ENCODE results near the gene ACVR2A. TPM values are rescaled to one million over a fixed set of nuclear protein-coding genes. Genes with fewer than 3 reads are reported as not detected.

The ACVR2A gene
- total RNA-seq, 4 donors from 2014 or later = 29.2 to 41.3 (median 39.2) TPM

GRCh38 chr2:147924647-147925046 is 79.8 kb downstream of the ACVR2A start:
- DNase-seq = no peak
- no peaks in the 10 kb centered on the region for H3K27me3 ChIP-seq
- no peak overlapping the region for H3K4me3 ChIP-seq
- H3K4me1 ChIP-seq = no peaks in the 10 kb centered on the region
- H3K36me3 ChIP-seq = peaks cover 0 to 26% (median 0%) of the 10 kb centered on the region in 3 donors
- H3K27ac ChIP-seq = no peak overlapping the region
- no peak for TF ChIP-seq CTCF (IDR thresholded peaks at IDR 0.05)
- no peak for TF ChIP-seq POLR2A (IDR thresholded peaks at IDR 0.05)
- H3K9me3 ChIP-seq = no peaks in the 10 kb centered on the region

- H3K27ac ChIP-seq = no peak overlapping the region
- TF ChIP-seq POLR2A (IDR thresholded peaks at IDR 0.05) (no peak), CTCF (IDR thresholded peaks at IDR 0.05) (no peak)
- no peaks in the 10 kb centered on the region for H3K4me1 ChIP-seq
- peaks cover 0 to 28% (median 0%) of the 10 kb centered on the region in 3 donors for H3K36me3 ChIP-seq
- no peaks in the 10 kb centered on the region for H3K9me3 ChIP-seq
- DNase-seq = no peak
- no peak overlapping the region for H3K4me3 ChIP-seq
- H3K27me3 ChIP-seq = no peaks in the 10 kb centered on the region
Observed at GRCh38 chr2:147925886-147926285, 81.1 kb downstream of the ACVR2A start.

- H3K36me3 ChIP-seq = peaks cover 0 to 17% (median 0%) of the 10 kb centered on the region in 3 donors
- H3K4me3 ChIP-seq = no peak overlapping the region
- TF ChIP-seq POLR2A (IDR thresholded peaks at IDR 0.05) (no peak), CTCF (IDR thresholded peaks at IDR 0.05) (no peak)
- H3K27me3 ChIP-seq = no peaks in the 10 kb centered on the region
- no peak overlapping the region for H3K27ac ChIP-seq
- no peak for DNase-seq
- H3K9me3 ChIP-seq = no peaks in the 10 kb centered on the region
- no peaks in the 10 kb centered on the region for H3K4me1 ChIP-seq
Observed at GRCh38 chr2:147927053-147927588, 82.3 kb downstream of the ACVR2A start.

GRCh38 chr2:147933931-147934330 is 89.1 kb downstream of the ACVR2A start:
- Histone ChIP-seq H3K4me1 (no peaks in the 10 kb centered on the region), H3K27ac (no peak overlapping the region), H3K27me3 (no peaks in the 10 kb centered on the region), H3K36me3 (peaks cover 0 to 49% (median 0%) of the 10 kb centered on the region in 3 donors), H3K4me3 (no peak overlapping the region), H3K9me3 (no peaks in the 10 kb centered on the region)
- DNase-seq = no peak
- TF ChIP-seq CTCF (IDR thresholded peaks at IDR 0.05) (no peak), POLR2A (IDR thresholded peaks at IDR 0.05) (no peak)

GRCh38 chr2:147934881-147935620 is 90.2 kb downstream of the ACVR2A start:
- H3K4me3 ChIP-seq = no peak overlapping the region
- H3K27ac ChIP-seq = no peak overlapping the region
- DNase-seq = no peak
- H3K27me3 ChIP-seq = no peaks in the 10 kb centered on the region
- peaks cover 0 to 49% (median 0%) of the 10 kb centered on the region in 3 donors for H3K36me3 ChIP-seq
- no peaks in the 10 kb centered on the region for H3K9me3 ChIP-seq
- TF ChIP-seq POLR2A (IDR thresholded peaks at IDR 0.05) (no peak), CTCF (IDR thresholded peaks at IDR 0.05) (no peak)
- H3K4me1 ChIP-seq = no peaks in the 10 kb centered on the region

Measured in Peyer's patch (tissue), 4 donors.